Loucy (cell line): ENCODE data around the gene CLDN11.

Source experiments
- H2AFZ ChIP-seq: fragments of 200-600 bp; sonication (generic); 2 replicates; pipeline ENCODE4 v1.6.0; 2016; ENCODE audit warnings: antibody characterized with exemption, mild to moderate bottlenecking, low read length, moderate library complexity
- H3F3A ChIP-seq: fragments of 200-600 bp; 2 replicates; pipeline ENCODE4 v1.6.0; 2016; ENCODE audit warnings: antibody characterized with exemption, low read depth, mild to moderate bottlenecking
- H3K27me3 ChIP-seq: fragments of 200-600 bp; sonication (generic); 2 replicates; pipeline ENCODE4 v1.6.1; 2014; ENCODE audit warnings: low read length, mild to moderate bottlenecking; ENCODE audit not compliant: insufficient read depth, poor library complexity, severe bottlenecking
- H3K36me3 ChIP-seq: fragments of 200-600 bp; sonication (generic); 2 replicates; pipeline ENCODE4 v1.6.1; 2016; ENCODE audit warnings: low read length; ENCODE audit not compliant: insufficient read depth
- H3K4me1 ChIP-seq: fragments of 200-600 bp; sonication (generic); 2 replicates; pipeline ENCODE4 v1.5.1; 2014; ENCODE audit warnings: low read length, mild to moderate bottlenecking; ENCODE audit not compliant: insufficient read depth, poor library complexity, severe bottlenecking
- H3K4me2 ChIP-seq: fragments of 200-600 bp; sonication (generic); 2 replicates; pipeline ENCODE4 v1.6.0; 2014; ENCODE audit warnings: antibody characterized with exemption, low read length, low read depth, mild to moderate bottlenecking; ENCODE audit not compliant: poor library complexity, severe bottlenecking
- H3K4me3 ChIP-seq: fragments of 200-600 bp; sonication (generic); 2 replicates; pipeline ENCODE4 v1.5.1; 2014; ENCODE audit warnings: low read length, mild to moderate bottlenecking, mixed read lengths; ENCODE audit not compliant: poor library complexity, severe bottlenecking
- H3K79me2 ChIP-seq: fragments of 200-600 bp; sonication (generic); 2 replicates; pipeline ENCODE4 v1.6.1; 2014; ENCODE audit warnings: low read length; ENCODE audit not compliant: insufficient read depth
- H3K9ac ChIP-seq: fragments of 200-600 bp; sonication (generic); 2 replicates; pipeline ENCODE4 v1.6.0; 2014; ENCODE audit warnings: mild to moderate bottlenecking, low read depth, low read length, moderate library complexity; ENCODE audit not compliant: poor library complexity, severe bottlenecking
- H3K9me2 ChIP-seq: fragments of 200-600 bp; sonication (generic); replicated peaks from 2 replicates; pipeline ENCODE4 v1.6.1; 2016; ENCODE audit warnings: low read depth, low read length, mixed read lengths
- H3K9me3 ChIP-seq: fragments of 200-600 bp; sonication (generic); 2 replicates; pipeline ENCODE4 v1.6.1; 2014; ENCODE audit warnings: mild to moderate bottlenecking, antibody characterized with exemption, low read length, low read depth; ENCODE audit not compliant: insufficient read depth
- H4K20me1 ChIP-seq: fragments of 200-600 bp; sonication (generic); 2 replicates; pipeline ENCODE4 v1.6.0; 2014; ENCODE audit warnings: antibody characterized with exemption, low read length, mild to moderate bottlenecking; ENCODE audit not compliant: insufficient read depth, poor library complexity, severe bottlenecking
- EZH2phosphoT487 ChIP-seq: fragments of 200-600 bp; IDR thresholded peaks from 2 replicates; pipeline ENCODE4 v1.6.1; 2018; ENCODE audit warnings: antibody characterized with exemption, mild to moderate bottlenecking, moderate library complexity, borderline replicate concordance
- TF ChIP-seq, protein P1 (sequence below): fragments of 200-600 bp; sonication (generic); conservative IDR thresholded peaks from 2 replicates; pipeline ENCODE4 v1.5.1; 2014; ENCODE audit warnings: mild to moderate bottlenecking, antibody characterized with exemption, low read length

The CLDN11 gene

GRCh38 chr3:170476291-170476690, 57.6 kb downstream of the CLDN11 start:
- H3K36me3 ChIP-seq, result no peaks in the 10 kb centered on the region
- H3K4me1 ChIP-seq, result no peaks in the 10 kb centered on the region
- no peaks in the 10 kb centered on the region for H3K9me3 ChIP-seq
- no peak for TF ChIP-seq EZH2phosphoT487
- TF ChIP-seq, protein P1, sequence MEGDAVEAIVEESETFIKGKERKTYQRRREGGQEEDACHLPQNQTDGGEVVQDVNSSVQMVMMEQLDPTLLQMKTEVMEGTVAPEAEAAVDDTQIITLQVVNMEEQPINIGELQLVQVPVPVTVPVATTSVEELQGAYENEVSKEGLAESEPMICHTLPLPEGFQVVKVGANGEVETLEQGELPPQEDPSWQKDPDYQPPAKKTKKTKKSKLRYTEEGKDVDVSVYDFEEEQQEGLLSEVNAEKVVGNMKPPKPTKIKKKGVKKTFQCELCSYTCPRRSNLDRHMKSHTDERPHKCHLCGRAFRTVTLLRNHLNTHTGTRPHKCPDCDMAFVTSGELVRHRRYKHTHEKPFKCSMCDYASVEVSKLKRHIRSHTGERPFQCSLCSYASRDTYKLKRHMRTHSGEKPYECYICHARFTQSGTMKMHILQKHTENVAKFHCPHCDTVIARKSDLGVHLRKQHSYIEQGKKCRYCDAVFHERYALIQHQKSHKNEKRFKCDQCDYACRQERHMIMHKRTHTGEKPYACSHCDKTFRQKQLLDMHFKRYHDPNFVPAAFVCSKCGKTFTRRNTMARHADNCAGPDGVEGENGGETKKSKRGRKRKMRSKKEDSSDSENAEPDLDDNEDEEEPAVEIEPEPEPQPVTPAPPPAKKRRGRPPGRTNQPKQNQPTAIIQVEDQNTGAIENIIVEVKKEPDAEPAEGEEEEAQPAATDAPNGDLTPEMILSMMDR, result no peak
- no peaks in the 10 kb centered on the region for H4K20me1 ChIP-seq
- H3K79me2 ChIP-seq, result no peaks in the 10 kb centered on the region
- no peaks in the 10 kb centered on the region for H3K9me2 ChIP-seq
- H2AFZ ChIP-seq, result no peak overlapping the region
- H3F3A ChIP-seq, result no peaks in the 10 kb centered on the region
- no peak overlapping the region for H3K4me2 ChIP-seq
- no peak overlapping the region for H3K9ac ChIP-seq
- no peaks in the 10 kb centered on the region for H3K27me3 ChIP-seq
- H3K4me3 ChIP-seq, result no peak overlapping the region

DNA sequence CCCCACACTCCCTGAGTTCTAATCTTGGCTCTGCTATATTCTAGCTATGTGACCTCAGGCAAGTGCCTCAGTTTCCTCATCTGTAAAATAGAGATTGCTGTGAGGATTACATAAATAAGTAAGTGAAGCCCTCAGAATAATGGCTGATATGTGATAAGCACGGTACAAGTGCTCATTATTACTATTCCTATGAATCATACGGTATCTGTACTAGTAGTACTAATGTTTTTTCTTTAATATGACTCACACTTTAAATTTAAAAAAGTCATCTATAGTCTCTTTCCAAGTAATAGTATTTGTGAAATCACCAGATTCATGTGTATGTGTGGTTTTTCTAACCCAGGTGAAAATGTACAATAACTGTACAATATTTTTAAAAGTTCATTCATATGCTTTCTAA, 58.7 kb downstream of the CLDN11 start:
- H3K4me1 ChIP-seq, result no peaks in the 10 kb centered on the region
- H3K4me2 ChIP-seq, result no peak overlapping the region
- H3K9ac ChIP-seq, result no peak overlapping the region
- H4K20me1 ChIP-seq, result no peaks in the 10 kb centered on the region
- H3K27me3 ChIP-seq, result no peaks in the 10 kb centered on the region
- H2AFZ ChIP-seq, result no peak overlapping the region
- no peaks in the 10 kb centered on the region for H3K9me3 ChIP-seq
- no peak overlapping the region for H3K4me3 ChIP-seq
- no peaks in the 10 kb centered on the region for H3K79me2 ChIP-seq
- H3F3A ChIP-seq, result no peaks in the 10 kb centered on the region
- H3K36me3 ChIP-seq, result no peaks in the 10 kb centered on the region
- TF ChIP-seq, protein P1, result no peak
- TF ChIP-seq EZH2phosphoT487, result no peak
- H3K9me2 ChIP-seq, result no peaks in the 10 kb centered on the region

- H3K36me3 ChIP-seq, result no peaks in the 10 kb centered on the region
- no peaks in the 10 kb centered on the region for H3K9me2 ChIP-seq
- no peaks in the 10 kb centered on the region for H3K79me2 ChIP-seq
- H3K9ac ChIP-seq, result no peak overlapping the region
- H3F3A ChIP-seq, result no peaks in the 10 kb centered on the region
- no peaks in the 10 kb centered on the region for H3K9me3 ChIP-seq
- H3K4me3 ChIP-seq, result no peak overlapping the region
- H3K4me1 ChIP-seq, result no peaks in the 10 kb centered on the region
- no peaks in the 10 kb centered on the region for H3K27me3 ChIP-seq
- H4K20me1 ChIP-seq, result no peaks in the 10 kb centered on the region
- TF ChIP-seq, protein P1, result no peak
- no peak for TF ChIP-seq EZH2phosphoT487
- no peak overlapping the region for H3K4me2 ChIP-seq
- no peak overlapping the region for H2AFZ ChIP-seq
Measured at GRCh38 chr3:170480111-170480510, 61.4 kb downstream of the CLDN11 start.
